ENCODE data around the gene SDHAF3.

The SDHAF3 gene

GRCh38 chr7:97226541-97226940, 109.0 kb downstream of the SDHAF3 start:
- no peak for TF ChIP-seq POLR2AphosphoS5 (IDR thresholded peaks at IDR 0.05; ENCODE audit: low read depth, low read length)
- no peak for TF ChIP-seq TAF1 (IDR thresholded peaks at IDR 0.05; ENCODE audit: borderline replicate concordance, insufficient read depth, low read length)
- TF ChIP-seq REST (IDR thresholded peaks at IDR 0.05; ENCODE audit: insufficient read depth in 1 of 2, low read depth in 2 of 2, low read length in 2 of 2) = no peak
- no peak for TF ChIP-seq SIN3A (IDR thresholded peaks at IDR 0.05; ENCODE audit: borderline replicate concordance, insufficient read depth, low read length)
- no peak for TF ChIP-seq FOXP2 (optimal IDR thresholded peaks at IDR 0.05; ENCODE audit: borderline replicate concordance, extremely low read depth, extremely low read length, insufficient read depth)
